ENCODE data around the gene MCMBP.

The MCMBP gene

GRCh38 chr10:119782981-119783664 is 89.5 kb downstream of the MCMBP start:
- no peak for DNase-seq (ENCODE audit: low spot score)

- DNase-seq (ENCODE audit: low spot score), result no peak
Measured at GRCh38 chr10:119781498-119781897, 91.1 kb downstream of the MCMBP start.

- DNase-seq (ENCODE audit: low spot score), result no peak
Measured at GRCh38 chr10:119780879-119781480, 91.7 kb downstream of the MCMBP start.
